Astrocyte of the spinal cord (primary cell): ENCODE data around the gene FUT8.

ENCODE experiments used
- DNase-seq: peaks from one replicate; pipeline ENCODE4 v3.0.0; 2011; ENCODE audit warnings: low read depth, low spot score
- H3K4me3 ChIP-seq: 2 replicates; pipeline ENCODE4 v1.5.1; 2011; ENCODE audit warnings: low read depth, mild to moderate bottlenecking, low read length, moderate library complexity
- CTCF ChIP-seq: IDR thresholded peaks from 2 replicates; pipeline ENCODE4 v1.5.1; 2012; ENCODE audit warnings: low read depth, mild to moderate bottlenecking, low read length, inconsistent platforms
- in situ Hi-C: cut with HindIII; loops from 2 replicates; pipeline ENCODE4 v1.10.0; 2017; ENCODE audit warnings: low sequenced_read_pairs

Gene FUT8

GRCh38 chr14:65492266-65492665 is 79.7 kb downstream of the FUT8 start:
- no peak for TF ChIP-seq CTCF
- no peak overlapping the region for H3K4me3 ChIP-seq
- in situ Hi-C loops = no loop called here
- DNase-seq = no peak

- no peak for TF ChIP-seq CTCF
- peak; percentile 54 for DNase-seq
- no peak overlapping the region for H3K4me3 ChIP-seq
- in situ Hi-C loops = no loop called here
Observed at GRCh38 chr14:65495196-65495595, 82.7 kb downstream of the FUT8 start.

- in situ Hi-C loops = no loop called here
Observed at GRCh38 chr14:65496178-65496993, 83.9 kb downstream of the FUT8 start.

GRCh38 chr14:65499138-65499537 is 86.6 kb downstream of the FUT8 start:
- TF ChIP-seq CTCF = no peak
- in situ Hi-C loops = no loop called here
- DNase-seq = no peak
- H3K4me3 ChIP-seq = no peak overlapping the region

More at GRCh38 chr14:65496178-65496993, 83.9 kb downstream of the FUT8 start:
- peak; percentile 27 for DNase-seq
- TF ChIP-seq CTCF = no peak
- no peak overlapping the region for H3K4me3 ChIP-seq

- no peak overlapping the region for H3K4me3 ChIP-seq
- DNase-seq = no peak
- in situ Hi-C loops = no loop called here
- no peak for TF ChIP-seq CTCF
Observed at GRCh38 chr14:65500075-65500474, 87.5 kb downstream of the FUT8 start.

GRCh38 chr14:65501328-65501727 is 88.8 kb downstream of the FUT8 start:
- TF ChIP-seq CTCF = peak; percentile 16
- in situ Hi-C loops = no loop called here

More at GRCh38 chr14:65501328-65501727, 88.8 kb downstream of the FUT8 start:
- DNase-seq = no peak
- no peak overlapping the region for H3K4me3 ChIP-seq
